Caki2 (cell line): ENCODE measurements around the gene FGF2. TPM values are rescaled to one million over a fixed set of nuclear protein-coding genes. Genes with fewer than 3 reads are reported as not detected.
A peak's percentile ranks its signal among the peaks of the same experiment; 100 is the strongest.
"Not testable (repeated sequence)": the region's sequence is repeated elsewhere in the genome, so short reads cannot be mapped to it uniquely, and the experiment has no call there.

Experiments
- DNase-seq: peaks from one replicate; pipeline ENCODE4 v3.0.0-alpha.2; 2015; ENCODE audit warnings: low read depth
- in situ Hi-C: cut with HindIII; loops from 2 replicates; pipeline ENCODE4 v1.10.0; 2016; ENCODE audit warnings: low sequenced_read_pairs, low pct_unique_long_range_greater_than_20kb, mixed read lengths
- total RNA-seq: library from RNA; depleted of rRNA; stranded (reverse); fragments of >200 nt; shearing (Covaris generic); gene quantifications from 2 replicates; pipeline ENCODE4 v1.2.3, GENCODE V29; 2014; ENCODE audit warnings: low replicate concordance; rRNA removed

The FGF2 gene
- 26.6 and 27.7 TPM in 2 replicates for total RNA-seq

DNA sequence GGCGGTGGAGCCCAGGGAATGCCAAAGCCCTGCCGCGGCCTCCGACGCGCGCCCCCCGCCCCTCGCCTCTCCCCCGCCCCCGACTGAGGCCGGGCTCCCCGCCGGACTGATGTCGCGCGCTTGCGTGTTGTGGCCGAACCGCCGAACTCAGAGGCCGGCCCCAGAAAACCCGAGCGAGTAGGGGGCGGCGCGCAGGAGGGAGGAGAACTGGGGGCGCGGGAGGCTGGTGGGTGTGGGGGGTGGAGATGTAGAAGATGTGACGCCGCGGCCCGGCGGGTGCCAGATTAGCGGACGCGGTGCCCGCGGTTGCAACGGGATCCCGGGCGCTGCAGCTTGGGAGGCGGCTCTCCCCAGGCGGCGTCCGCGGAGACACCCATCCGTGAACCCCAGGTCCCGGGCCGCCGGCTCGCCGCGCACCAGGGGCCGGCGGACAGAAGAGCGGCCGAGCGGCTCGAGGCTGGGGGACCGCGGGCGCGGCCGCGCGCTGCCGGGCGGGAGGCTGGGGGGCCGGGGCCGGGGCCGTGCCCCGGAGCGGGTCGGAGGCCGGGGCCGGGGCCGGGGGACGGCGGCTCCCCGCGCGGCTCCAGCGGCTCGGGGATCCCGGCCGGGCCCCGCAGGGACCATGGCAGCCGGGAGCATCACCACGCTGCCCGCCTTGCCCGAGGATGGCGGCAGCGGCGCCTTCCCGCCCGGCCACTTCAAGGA, at the start of gene FGF2:
TSS of gene FGF2 (plus strand) at position 279 of the 705 bp plus-strand sequence. CDS start at position 623, 344 bp downstream.
- in situ Hi-C loops = no loop called here
- peak; percentile 44 for DNase-seq

DNA sequence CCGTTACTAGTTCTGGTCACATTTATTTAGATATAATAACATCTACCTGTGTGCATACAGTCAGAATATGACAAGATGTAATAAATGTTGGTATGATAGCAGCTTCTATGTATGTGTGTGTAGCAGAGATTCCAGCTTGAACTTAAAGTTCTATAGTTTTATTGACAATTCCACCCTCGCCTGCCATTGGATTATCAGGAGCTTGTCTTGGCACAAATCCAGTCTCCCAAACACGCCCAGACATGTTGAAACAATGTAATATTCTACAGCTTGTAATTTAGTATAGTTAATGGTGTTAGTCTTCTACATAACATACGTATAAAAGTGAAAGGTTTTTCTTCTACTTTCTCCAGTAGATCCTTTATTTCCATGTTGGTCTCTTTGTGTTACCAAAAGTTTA, 49.7 kb upstream of the FGF2 start:
- no peak for DNase-seq
- in situ Hi-C loops = no loop called here

- in situ Hi-C loops = no loop called here
- DNase-seq = no peak
Observed at GRCh38 chr4:122777846-122778673, 48.6 kb upstream of the FGF2 start.

DNA sequence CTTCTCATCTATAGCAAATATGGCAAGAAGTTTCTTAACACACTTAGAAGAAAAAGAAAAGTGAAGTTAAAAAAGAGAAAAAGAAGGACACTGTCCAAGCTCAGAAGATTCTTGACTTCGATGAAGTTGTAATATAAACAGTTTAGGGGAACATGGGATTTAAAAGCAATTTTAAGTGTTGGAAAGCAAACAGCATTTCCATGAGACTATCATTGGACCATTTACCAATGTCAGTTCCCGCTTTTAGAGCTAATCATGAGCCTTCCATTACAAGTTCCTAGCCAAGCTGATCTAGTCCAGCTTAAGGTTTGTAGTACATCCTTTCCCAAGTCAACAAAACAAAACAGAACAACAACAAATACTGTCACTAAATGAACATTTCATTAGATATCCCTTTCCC, 45.1 kb upstream of the FGF2 start:
- in situ Hi-C loops = no loop called here
- DNase-seq = no peak

- DNase-seq = peak; percentile 88
- in situ Hi-C loops = no loop called here
Observed at GRCh38 chr4:122783301-122784215, 43.1 kb upstream of the FGF2 start.

DNA sequence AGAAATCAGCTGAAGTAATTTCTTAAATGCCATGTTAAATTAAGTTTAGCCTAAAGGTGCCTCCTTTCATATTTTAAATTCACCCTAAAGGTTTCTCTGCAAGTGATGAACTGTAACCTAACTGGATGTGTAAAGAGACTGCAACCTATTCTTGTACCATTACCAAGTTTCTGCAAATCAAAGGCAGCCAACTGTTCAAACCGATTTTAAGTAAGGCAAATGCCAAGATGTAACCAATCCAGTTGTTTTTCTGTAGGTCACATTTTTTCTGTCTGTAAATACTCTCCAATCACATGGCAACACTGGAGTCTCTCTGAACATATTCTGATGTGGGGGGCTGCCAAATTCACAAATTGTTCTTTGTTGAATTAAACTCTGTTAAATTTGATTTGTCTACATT, 42.4 kb upstream of the FGF2 start:
- no peak for DNase-seq
- in situ Hi-C loops = no loop called here

GRCh38 chr4:122785099-122785498, 41.5 kb upstream of the FGF2 start:
- no peak for DNase-seq
- in situ Hi-C loops = no loop called here

GRCh38 chr4:122786296-122786695, 40.3 kb upstream of the FGF2 start:
- DNase-seq = peak; percentile 58
- in situ Hi-C loops = not testable (repeated sequence)

- in situ Hi-C loops, DNase-seq: not testable (repeated sequence)
Observed at GRCh38 chr4:122786920-122787319, 39.7 kb upstream of the FGF2 start.

DNA sequence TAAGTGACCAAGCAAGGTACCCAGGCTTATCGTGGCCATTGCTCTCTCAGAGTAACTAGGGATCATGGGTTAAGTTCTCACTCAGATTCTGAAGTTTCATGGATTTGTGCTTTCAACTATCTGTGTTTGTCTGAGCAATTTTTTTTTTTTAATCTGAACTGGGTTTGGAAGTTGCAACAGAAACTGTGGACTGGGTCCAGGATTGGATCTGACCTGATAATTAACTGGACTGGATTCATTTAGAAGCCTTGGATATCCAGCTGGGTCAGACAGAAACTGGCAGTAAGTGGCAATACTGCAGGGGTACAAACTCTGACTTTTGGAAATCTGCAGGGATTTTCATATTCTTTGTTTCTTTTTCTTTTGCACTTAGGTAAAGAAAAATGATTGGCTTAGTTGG, 38.7 kb upstream of the FGF2 start:
- in situ Hi-C loops = no loop called here
- no peak for DNase-seq

DNA sequence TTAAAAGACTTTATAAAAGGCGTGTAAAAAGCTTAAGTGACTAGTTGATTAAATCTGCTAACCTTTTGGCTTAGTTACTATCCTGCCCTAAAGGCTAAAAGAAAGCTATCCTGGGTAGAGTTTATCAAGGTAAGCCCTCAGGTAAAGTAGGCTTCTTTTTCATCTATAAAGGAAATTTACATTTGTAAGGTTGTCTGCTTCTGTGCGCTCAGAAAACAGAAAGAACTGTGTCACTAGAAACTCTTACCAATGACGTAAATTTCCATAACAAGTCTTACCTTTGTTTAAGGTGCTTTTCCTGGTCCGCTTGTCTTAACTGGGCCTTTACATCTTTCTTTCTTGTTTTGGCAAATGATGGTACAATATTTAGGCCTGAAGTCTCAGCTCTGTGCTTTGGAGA, 37.7 kb upstream of the FGF2 start:
- in situ Hi-C loops = no loop called here
- no peak for DNase-seq

GRCh38 chr4:122793811-122794210, 32.8 kb upstream of the FGF2 start:
- in situ Hi-C loops = no loop called here
- DNase-seq = no peak

GRCh38 chr4:122796801-122797404, 29.7 kb upstream of the FGF2 start:
- in situ Hi-C loops = no loop called here
- DNase-seq = no peak

DNA sequence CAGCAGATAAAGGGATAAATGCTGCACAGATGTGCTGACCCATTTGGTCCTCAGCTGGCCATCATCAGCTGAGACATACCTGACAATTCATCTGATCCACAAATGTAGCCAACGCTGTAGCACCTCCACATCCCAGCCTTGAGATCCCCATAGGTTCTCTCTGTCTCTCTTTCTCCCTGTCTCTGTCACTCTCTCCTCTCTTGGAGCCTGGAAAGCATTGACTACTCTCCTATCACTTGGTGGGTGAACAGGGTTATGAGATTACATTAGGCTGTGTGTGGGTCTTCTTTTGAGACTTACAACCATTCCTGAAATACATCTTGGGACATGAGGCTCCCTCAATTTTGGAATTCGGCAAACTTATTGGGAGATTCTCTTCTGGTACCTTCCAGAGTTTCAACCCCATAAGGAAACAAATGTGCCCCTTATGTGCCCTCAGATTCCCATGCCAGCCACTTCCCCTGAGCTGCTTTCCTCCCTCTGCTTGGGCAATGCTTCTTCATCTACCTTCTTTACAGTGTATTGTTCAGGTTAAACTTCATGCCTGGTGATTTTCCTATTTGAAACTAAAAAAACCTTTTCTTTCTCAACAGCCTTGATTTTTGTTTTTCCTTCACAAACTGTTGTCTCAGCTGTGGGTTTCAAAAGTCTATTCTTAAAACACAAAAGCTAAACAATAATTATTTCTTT, 29.1 kb upstream of the FGF2 start:
- in situ Hi-C loops = no loop called here

GRCh38 chr4:122798101-122798500, 28.5 kb upstream of the FGF2 start:
- in situ Hi-C loops = no loop called here
- peak; percentile 83 for DNase-seq

More for the DNA sequence above, 29.1 kb upstream of the FGF2 start:
- DNase-seq = no peak

DNA sequence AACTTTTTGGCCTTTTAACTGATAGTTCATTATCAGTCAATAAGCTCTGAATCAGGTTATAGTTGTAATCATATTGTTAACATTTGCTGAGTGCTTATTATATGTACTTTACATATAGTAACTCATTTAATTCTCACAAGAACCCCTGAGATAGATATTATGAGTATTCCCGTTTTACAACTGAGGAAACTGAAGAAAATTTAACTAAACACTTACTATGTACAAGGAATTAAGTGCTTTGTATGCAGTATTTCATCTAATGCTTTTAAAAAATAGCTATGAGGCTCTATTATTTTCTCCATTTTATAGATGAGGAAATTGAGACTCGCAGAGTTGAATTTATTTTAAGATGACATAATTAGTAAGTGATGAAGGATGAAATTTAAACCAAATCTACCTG, 27.7 kb upstream of the FGF2 start:
- in situ Hi-C loops = no loop called here
- no peak for DNase-seq

DNA sequence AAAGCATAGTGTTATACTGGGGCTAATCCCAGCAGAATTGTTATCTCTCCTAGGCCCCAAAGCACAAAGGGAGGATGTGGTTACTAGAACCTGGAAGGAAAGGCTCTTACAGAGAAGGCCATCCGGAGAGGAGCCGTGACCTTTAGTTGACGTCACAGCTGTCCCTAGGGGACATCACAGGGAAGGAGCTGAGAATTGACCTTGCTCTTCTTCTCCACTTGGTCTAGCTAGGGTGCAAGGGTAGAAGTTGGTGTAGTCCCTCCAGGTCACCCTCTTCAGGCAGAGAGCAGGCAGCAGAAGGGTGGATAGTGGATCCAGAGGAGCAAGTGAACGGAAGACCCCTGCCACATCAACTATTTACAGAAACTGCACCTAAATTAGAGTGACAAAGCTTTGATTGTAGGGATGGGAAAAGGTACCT, 22.8 kb upstream of the FGF2 start:
- no peak for DNase-seq
- in situ Hi-C loops = no loop called here
